ENCODE data around the gene C4orf51.

C4orf51 gene

DNA sequence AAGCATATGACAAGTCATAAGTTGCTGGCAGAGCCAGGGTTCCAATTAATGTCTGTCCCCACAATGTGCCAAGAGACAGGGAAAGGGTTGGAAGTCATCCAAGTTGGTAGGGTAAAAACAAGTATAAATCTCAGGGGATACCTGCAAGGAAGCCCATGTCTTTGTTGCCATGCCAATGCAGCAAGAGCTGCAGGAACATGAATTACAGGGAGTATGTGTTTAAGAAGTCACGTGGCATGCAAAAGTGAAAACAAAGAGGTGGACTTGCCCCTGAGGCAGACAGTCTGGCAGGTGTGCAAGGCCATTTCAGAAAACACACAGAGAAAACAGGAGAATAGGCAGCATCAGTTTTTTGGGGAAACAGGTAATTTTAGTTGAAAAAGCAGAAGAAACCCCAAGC, 29.4 kb downstream of the C4orf51 start:
- in situ Hi-C loops (cut with MboI; ENCODE audit: low sequenced_read_pairs) = no loop called here

DNA sequence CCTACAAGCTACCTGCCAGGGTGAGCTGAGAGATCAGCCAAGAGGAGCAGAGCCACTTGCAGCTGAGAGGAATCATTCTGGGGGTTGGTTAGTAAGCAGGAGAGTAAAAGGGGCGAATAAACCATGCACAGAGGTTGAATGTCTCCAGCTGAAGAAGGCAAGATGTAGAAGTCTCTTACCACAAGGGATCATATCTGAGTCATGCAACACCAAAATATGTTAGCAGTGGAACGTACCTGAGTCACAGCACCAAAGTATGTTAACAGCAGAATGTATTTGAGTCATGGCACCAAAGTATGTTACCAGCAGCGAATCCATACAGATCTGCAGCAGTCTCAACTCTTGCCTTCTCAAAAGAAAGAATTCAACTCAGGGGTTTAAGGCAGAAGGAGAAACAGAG, 29.9 kb downstream of the C4orf51 start:
- in situ Hi-C loops (cut with MboI; ENCODE audit: low sequenced_read_pairs) = no loop called here

DNA sequence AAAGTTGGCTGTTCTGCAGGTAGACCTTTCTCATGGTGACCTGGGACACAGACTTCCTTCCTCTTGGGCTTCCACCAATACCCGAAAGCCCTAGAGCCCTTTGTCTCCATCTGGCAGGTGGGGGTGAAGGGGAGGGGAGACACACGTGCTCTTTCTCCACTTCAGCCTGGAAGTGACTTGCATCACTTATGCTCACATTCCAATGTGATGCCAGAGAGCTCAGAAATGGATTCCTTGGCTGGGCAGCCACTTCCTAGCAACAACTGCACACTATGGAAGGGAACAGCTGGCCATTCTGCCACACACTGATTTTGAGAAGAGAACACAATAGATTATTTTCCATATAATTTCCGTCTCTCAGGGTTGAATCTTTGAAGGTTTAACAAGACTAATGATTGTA, 36.3 kb downstream of the C4orf51 start:
- in situ Hi-C loops (cut with MboI; ENCODE audit: low sequenced_read_pairs) = no loop called here

DNA sequence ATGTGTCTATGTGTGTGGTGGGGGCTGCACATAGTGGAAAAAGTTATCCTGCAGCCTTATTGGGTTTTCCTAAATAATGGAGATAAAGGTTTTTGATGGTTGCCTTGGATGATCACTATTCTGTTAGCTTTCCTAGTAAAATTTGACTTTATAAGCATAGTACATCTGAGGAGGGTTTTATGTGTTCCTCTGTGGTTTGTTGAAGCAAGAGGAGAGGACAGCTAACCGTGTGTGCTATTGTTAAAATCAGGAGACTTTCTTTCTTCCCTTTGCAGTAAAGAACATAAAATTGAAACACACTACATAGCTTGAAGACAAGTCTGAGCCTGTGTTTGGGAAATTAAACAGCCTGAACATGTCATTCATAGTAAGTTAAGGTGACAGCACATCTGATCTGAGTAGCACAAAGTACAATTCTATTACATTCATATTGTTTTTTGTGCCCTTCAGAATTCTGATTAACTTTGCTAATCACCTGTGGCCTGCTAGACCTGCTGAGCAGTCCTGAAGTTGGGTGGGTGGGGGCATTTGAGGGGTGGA, 36.8 kb downstream of the C4orf51 start:
- in situ Hi-C loops (cut with MboI; ENCODE audit: low sequenced_read_pairs) = no loop called here

DNA sequence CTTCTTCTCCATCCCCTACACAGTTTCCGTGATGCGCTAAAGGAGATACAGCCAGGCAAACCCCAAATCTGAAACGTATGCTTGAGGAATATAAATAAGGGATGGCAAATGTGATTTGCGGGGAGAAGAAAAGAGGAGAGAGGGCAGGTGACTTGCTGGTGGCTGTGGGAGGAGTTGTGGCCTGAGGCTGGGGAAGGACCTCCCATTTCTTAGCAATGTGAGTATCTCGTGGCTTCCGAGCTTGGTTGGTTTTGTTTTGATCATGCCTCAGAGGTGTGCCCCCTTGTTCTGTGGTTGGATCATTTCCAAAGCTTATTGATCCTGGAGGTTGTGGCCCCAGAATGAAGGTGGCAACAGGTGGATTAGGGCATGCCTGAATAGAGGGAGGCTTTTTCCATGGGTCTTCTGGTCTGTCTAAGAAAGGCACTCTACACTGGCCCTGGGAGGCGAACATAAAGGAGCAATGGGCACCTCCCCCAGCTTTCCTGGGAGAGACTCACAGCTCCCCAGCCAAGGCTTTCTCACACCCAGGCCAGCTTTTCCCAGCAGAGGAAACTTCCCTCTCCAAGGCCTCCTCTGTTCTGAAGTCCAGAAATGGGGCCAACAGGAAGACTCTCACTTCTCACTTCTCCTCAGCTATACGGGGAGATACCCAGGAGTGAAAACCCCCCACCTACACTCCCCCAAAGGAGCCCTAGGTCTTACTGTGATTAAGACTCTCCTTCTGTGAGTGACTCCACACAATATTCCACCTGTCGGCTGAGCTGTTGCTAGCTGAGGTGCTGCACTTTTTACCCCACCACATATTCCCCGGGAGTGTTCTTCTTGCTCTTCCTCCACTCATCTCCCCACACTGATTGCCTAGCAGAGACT, 40.0 kb downstream of the C4orf51 start:
- in situ Hi-C loops (cut with MboI; ENCODE audit: low sequenced_read_pairs) = no loop called here

DNA sequence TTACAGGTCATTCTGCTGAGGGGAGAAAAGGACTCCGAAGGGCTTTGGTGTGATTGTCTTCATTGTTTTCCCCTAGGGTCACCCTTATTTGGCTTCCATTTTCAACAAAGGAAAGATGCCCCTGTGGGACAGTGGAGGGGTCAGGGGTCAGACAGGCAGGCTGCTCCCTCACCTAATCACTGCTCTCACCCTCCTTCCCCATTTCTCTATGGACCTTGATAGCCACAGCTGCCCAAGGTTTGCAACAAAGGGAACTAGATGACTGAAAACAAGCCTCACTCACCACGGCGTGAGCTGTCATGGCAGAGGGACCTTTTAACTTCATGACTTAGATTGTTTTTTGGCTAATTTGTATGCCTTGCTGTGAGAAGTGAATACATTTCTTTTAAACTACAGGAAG, 40.7 kb downstream of the C4orf51 start:
- in situ Hi-C loops (cut with MboI; ENCODE audit: low sequenced_read_pairs) = no loop called here

DNA sequence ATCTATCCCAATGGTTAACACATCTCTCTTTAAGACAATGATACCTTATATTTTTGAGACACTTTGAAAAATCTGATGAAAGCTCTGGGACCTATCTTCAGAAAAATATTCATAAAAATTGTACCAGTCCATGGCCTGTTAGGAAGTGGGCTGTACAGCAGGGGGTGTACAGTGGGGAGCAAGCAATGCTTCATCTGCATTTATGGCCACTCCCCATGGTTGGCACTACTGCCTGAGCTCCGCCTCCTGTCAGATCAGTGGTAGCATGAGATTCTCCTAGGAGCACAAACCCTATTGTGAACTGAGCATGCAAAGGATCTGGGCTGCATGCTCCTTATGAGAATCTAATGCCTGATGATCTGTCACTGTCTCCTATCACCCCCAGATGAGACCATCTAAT, 42.6 kb downstream of the C4orf51 start:
- in situ Hi-C loops (cut with MboI; ENCODE audit: low sequenced_read_pairs) = no loop called here

DNA sequence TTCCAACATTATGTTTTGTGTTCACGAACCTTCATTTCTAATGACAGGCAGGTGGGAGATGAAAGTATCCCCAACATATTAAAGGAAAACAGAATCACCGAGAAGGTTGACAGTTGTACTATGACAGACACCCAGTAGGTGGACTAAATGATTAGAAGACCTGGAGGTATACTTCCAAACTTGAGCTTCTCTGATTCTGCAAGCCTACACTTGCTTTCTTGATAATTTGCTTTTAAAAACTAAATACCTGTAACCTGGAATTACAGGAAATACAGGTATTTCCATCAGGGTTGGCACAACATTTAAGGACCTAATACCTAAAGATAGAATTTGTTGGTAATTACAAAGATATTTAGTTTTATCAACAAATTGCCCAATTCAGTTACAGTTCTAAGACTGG, 43.4 kb downstream of the C4orf51 start:
- in situ Hi-C loops (cut with MboI; ENCODE audit: low sequenced_read_pairs) = no loop called here

DNA sequence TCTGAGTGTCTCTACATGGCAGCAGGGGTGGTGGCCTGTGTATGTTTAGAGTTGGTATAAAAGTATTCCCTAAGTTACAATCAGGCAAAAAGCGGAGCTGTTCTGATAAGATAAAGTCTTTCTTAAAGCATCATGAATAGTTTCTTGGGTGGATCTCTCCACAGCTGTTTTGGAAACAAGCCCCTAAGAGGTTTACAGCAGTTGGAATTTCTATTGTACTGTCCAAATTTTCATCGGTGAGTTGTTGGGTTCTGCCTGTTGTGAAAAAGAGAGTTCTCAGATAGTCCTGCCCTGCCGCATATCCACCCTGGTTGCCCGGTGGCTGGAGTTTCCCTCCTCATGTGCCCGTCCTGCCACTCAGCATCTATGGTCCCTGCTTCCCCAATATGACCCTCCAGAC, 50.1 kb downstream of the C4orf51 start:
- in situ Hi-C loops (cut with MboI; ENCODE audit: low sequenced_read_pairs) = no loop called here

DNA sequence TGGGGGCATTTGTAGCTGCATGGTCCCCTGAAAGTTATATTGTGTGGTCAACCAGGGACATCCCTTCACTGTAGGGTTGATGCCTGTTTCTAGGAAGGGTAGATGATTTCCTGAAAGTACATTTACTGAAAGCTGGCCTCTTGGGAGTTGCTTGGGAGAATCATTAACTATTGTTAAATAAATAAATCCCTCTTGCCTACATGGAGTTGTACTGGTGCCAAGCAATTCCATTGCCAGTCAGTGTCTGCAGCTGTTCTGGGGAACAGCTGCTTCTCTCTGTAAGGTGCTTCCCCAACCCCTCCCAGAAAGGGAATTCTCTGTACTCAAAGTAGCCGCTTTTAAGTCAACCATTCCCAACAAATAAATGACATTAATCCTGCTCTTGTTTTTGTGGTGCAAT, 51.1 kb downstream of the C4orf51 start:
- in situ Hi-C loops (cut with MboI; ENCODE audit: low sequenced_read_pairs) = no loop called here

DNA sequence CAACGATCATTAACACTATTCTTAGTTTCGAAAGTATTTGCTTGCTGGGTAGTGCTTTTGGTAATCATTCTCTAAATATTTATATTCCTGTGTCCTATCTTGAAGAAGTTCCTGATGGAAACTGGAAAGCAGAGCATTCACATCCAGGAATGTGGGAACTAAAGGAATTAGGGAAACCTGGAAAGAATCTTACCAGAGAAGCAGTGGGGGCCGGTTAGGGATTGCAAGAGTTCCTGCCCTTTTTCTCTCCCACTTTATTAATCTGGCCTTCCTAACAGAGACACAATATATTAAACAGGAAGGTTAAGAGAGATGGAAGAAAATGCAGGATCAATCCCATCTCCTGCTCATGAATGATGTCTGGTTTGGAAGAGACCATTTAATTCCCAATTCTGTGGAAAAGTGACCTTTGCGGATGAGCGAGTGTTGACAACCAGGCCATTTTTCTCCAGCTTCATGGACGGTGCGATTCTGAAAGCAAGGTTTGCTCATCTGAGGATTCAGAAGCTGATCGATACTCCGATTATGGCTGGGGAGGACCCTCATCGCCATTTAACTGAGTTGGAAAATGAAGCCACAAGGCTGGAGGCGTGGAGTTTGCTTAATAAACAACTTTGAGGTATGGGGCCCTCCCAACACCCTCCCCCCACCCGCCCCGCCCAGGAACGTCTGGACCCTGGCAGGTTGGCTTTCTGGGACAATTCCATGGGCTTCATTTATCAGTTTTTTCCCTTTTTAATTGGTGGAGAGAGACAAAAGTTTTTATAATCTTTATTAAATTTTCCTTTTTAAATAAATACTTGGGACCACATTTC, 52.3 kb downstream of the C4orf51 start:
- in situ Hi-C loops (cut with MboI; ENCODE audit: low sequenced_read_pairs) = no loop called here

DNA sequence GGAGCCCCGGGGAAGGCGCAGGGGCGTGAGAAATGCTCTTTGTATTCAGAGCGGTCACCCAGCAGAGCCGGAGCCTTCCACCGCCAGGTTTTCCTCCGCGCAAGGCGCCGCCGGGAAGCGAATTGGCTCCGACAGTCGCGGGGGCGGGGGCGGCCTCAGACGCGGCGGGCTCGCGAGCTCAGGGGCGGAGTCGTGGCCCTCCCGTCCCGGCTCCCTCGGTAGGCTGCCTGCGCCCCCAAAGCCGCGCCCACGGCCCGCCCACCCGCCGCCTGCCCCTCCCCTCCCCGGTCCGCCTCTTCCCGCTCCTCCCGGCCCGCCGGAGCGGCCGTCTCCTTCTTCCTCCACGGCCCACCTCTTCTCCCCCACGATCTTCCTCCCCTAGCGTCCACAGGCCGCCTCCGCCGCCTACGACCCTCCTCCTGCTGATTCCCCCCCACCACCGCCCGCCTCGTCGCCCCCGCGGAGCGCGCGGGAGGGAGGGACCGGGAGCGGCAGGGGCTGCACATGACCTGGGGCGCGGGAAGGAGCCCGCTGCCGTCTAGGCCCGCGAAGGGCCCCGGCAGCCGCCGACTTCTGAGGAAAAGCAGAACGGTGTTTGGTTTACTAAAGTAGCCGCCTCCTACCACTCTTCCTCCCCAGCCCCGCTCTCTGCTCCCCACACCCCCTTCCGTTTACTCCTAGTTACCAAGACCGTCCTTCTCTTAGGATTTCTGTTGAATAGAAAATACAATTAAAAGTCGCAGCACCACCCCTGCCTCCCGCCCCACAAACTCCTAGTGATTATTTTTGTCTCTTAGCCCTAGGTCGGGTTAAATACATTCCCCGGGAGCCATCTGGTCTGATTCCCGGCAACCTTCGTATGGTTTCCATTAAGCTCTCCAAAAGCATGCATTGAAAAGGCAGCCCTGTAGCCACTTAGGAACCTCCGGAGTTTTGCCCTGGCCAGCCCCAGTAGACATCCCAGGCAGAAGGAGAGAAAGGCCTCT, 53.2 kb downstream of the C4orf51 start:
- in situ Hi-C loops (cut with MboI; ENCODE audit: low sequenced_read_pairs) = no loop called here

DNA sequence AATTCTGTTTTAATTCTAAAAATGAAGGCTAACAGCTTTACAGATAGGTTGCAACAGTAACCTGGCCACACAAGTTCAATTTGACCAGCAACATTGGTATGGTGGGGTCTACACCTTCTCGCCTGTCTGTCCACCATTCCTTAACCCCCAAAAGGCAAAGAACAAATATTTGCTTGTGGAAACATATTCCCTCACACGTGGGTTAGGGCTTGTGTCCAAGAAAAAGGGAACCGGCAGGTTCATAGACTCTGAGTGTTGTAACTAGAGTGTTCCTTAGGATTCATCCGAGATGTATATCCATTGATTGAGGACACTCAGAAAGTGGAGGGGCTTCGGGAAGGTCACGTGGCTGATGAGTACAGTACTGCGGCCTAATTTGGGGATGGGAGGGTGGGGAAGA, 54.1 kb downstream of the C4orf51 start:
- in situ Hi-C loops (cut with MboI; ENCODE audit: low sequenced_read_pairs) = no loop called here

DNA sequence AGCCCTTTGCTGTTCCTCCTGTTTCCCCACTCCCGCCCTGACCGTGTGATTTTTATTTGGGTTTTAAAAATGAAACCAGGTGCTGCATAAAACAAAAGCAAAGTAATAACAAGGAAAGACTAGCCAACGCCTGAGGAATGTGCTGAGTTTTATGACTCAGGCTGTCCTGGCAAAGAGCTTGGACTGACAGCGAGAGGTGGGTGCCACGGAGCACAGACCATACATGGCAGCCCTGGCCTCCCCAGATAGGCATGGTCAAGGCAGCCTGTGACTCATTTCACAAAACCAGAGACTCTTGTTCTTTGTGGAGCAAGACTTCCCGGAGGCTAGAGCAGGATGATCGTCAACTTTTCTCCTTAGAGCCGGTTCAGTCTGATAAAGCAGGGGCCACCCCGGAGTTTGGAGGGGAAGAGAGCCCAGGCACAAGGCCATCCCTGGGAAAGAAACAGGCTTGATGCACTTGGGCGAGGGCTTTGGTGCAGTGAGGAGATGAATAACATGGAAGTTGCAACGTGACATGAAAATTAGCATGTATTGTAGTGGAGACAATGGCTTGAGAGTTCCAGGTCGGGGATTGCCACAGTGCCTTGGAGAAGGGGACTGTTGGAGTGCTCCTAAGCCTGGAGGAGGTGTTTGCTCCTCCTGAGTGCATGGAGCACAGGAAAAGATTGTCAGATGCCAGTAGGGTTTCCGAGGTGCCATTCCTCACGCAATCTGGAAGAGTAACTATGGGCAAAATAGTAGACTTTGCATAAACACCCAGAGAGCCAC, 54.8 kb downstream of the C4orf51 start:
- in situ Hi-C loops (cut with MboI; ENCODE audit: low sequenced_read_pairs) = no loop called here

DNA sequence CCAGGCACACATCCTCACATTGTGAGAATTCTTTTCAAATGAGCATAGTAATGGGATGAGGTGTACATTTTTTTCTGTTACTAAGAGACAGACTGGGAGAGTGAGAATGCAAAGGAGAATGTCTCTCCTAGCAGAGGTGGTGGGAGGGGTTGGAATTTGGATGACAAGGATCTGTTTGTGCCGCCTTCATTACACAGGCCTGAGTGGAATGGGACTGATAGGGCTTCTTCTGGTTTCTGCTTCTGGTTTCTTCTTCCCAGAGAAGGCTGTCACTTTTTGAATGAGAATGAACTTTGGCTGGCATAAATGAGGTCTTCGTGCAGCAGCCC, 55.4 kb downstream of the C4orf51 start:
- in situ Hi-C loops (cut with MboI; ENCODE audit: low sequenced_read_pairs) = no loop called here

DNA sequence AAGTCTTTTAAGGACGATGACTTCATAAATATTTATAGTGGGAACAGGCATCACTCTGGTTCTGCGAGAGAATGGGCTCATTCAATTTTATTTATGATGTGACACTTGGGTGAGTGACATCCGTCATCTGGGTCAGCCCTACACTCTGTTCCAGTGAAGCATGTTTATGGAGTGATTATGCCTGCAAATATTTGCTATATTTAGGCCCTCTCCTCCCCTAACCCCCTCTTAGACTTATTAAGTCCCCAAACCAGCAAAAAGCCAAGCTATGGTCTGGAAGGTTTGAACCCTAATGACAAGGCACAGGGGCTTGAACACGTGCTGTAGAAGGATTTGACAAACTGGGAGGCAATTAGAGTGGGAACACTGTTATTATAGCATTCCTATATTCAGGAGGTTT, 55.9 kb downstream of the C4orf51 start:
- in situ Hi-C loops (cut with MboI; ENCODE audit: low sequenced_read_pairs) = no loop called here

DNA sequence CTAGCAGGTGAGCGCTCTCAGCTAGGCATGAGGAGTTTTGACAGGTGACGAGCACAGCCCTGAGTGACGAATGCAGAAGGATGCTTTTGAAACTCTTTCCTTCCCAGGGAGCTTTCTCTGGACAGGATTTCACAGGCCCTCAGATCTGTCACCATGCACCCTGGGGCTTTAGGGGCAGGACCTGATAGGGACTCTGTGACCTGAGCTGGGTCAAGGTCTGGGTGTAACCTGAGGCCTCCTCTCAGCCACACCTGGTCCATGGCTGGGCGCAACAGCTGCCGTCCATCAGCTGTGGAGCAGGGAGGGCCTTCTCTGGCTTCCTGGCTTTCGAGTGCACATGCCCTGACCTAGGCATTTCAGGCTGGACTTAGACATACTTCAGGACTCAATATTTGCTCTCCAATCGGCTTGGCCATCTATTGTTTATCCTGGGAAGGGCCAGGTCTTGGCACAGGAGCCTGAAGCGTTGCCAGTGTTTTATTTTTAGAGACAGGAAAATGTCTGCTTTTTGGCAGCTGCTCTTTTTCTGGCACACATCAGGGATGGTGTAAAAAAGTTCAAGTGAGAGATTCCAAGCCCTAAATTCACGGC, 56.4 kb downstream of the C4orf51 start:
- in situ Hi-C loops (cut with MboI; ENCODE audit: low sequenced_read_pairs) = no loop called here

DNA sequence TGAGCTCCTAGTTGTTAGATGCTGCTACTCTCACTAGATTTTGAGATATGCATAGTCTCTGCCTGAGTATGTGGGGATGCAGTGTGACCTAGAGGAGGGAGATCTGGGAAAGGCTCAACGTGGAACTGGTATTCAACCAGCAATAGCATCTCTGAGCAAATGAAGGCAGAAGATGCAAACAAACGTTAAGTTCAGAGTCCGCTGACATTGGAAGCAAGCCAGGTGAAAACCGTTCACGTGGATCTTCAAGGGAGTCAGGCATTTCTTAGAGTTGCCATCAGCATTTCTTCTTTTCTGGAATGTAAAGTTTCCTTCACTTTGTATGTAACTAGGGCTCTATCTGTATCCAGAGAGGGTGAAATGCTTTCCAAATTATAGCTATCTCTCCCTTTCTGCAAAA, 59.9 kb downstream of the C4orf51 start:
- in situ Hi-C loops (cut with MboI; ENCODE audit: low sequenced_read_pairs) = no loop called here

DNA sequence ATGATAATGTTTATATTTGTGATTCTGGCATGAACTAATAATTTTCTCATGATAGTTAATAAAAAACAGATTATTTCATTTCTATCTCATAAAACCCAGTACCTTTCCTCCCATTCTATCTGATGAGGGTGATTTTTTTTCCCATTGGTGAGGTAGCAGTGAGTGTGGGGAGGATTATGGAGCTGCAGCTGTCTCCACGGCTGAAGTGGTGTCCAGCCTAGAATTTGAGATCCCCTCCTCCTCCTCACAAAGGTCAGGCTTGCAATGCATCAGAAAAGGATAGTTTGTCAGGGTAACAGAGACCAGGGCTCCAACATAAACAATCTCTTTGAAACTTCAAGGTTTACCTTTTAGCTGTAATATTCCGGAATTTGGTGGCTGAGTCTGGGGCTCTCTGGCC, 60.9 kb downstream of the C4orf51 start:
- in situ Hi-C loops (cut with MboI; ENCODE audit: low sequenced_read_pairs) = no loop called here

DNA sequence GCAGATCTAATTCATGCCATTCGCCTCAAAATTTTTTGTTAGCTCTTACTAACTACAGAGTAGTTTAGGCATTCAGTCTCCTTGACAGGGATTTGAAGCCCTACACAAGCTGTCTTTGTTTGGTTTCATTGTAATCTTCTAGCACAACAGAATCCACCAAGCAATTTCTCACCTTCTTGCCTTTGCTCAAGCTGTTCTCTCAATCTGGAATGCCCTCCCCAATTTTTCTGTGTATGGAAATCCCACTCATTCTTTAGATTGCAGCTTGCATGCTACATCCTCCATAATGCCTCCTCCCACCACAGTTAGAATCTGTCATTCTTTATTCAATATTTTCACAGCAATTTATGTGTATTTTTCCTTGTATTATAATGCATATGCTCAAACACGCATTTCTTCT, 63.7 kb downstream of the C4orf51 start:
- in situ Hi-C loops (cut with MboI; ENCODE audit: low sequenced_read_pairs) = no loop called here
